Adipose tissue (tissue), 3 donors: ENCODE measurements around the gene ELF5. TPM values are rescaled to one million over a fixed set of nuclear protein-coding genes. Genes with fewer than 3 reads are reported as not detected.

Experiments used
- H3K27ac ChIP-seq: one replicate; pipeline ENCODE4 v1.5.1; 2013; ENCODE audit warnings: low read depth, low read length
- WGBS, 3 donors: extraction: QIAGEN DNeasy Blood & Tissue Kit; methylation state at CpG; one replicate each; pipeline ENCODE4 v1.1.7; 2013; 5-methylcytosine and 5-hydroxymethylcytosine counted together
- polyA plus RNA-seq, 3 donors: library from polyadenylated mRNA; stranded (reverse); fragments of 200-250 nt; gene quantifications; one replicate each; pipeline ENCODE4 v1.2.3, GENCODE V29; 2013
- donor health status: healthy with polysubstance abuse.
- donor health status: Bipolar disorder and iron deficiency.
- donor health status: healthy.

ELF5 gene
- polyA plus RNA-seq, 3 donors: 0.06 to 0.14 TPM; not detected in 1

- H3K27ac ChIP-seq: peak overlapping the region; percentile 42
- WGBS, 3 donors: 12 to 16% (median 15%) methylated on average over 8 of the region's 8 CpGs
Observed at GRCh38 chr11:34439610-34440198, 73.9 kb downstream of the ELF5 start.

GRCh38 chr11:34438529-34439507 is 74.8 kb downstream of the ELF5 start, which contains the start of gene CAT:
TSS of gene CAT (plus strand) at chr11:34438934. CDS start at chr11:34439014, 80 bp downstream.
- WGBS, 3 donors: 0 to 1% (median 0%) methylated on average over 61 to 62 of the region's 62 CpGs
- H3K27ac ChIP-seq: peak within 1 kb of the TSS; percentile 59

- no peak overlapping the region for H3K27ac ChIP-seq
- WGBS, 3 donors: 80 to 93% (median 92%) methylated on average over 2 of the region's 2 CpGs
Observed at GRCh38 chr11:34437224-34438125, 76.1 kb downstream of the ELF5 start.

GRCh38 chr11:34433899-34434298 is 79.7 kb downstream of the ELF5 start:
- H3K27ac ChIP-seq: no peak overlapping the region
- 50 to 92% (median 89%) methylated on average over 3 of the region's 3 CpGs for WGBS, 3 donors

- 57 to 93% (median 58%) methylated on average over 5 of the region's 5 CpGs for WGBS, 3 donors
- H3K27ac ChIP-seq: no peak overlapping the region
Observed at GRCh38 chr11:34432822-34433221, 80.8 kb downstream of the ELF5 start.

- WGBS, 3 donors: 61 to 97% (median 62%) methylated on average over 4 of the region's 4 CpGs
- no peak overlapping the region for H3K27ac ChIP-seq
Observed at GRCh38 chr11:34431979-34432378, 81.6 kb downstream of the ELF5 start.

Other genes starting within 250 kb of the ELF5 start
- gene ABTB2, start 155.8 kb downstream of the ELF5 start, polyA plus RNA-seq: 1 to 10 TPM; 1.1 to 3.2 (median 2.8) TPM
- 100 to 1,000 TPM in 2 of 3 donors, 10 to 100 TPM in 1; 55.9 to 268 (median 149) TPM for gene CAT, start 74.9 kb downstream of the ELF5 start, polyA plus RNA-seq
- 10 to 100 TPM in 1 of 3 donors, 1 to 10 TPM in 1, not detected in 1; 1.4 to 14.9 TPM for gene EHF, start 107.3 kb upstream of the ELF5 start, polyA plus RNA-seq